DND-41 (cell line): ENCODE results near the gene AUTS2.
A peak's percentile ranks its signal among the peaks of the same experiment; 100 is the strongest.

ENCODE experiments used
- ATAC-seq: fragments of 200-7000 bp; cut with Tn5 transposase; 3 replicates; pipeline ENCODE4 v1.9.1; 2021; ENCODE audit warnings: low read depth; ENCODE audit not compliant: insufficient read depth
- DNase-seq: peaks from one replicate; pipeline ENCODE4 v3.0.0-alpha.2; 2020
- H2AFZ ChIP-seq: 2 replicates; pipeline ENCODE4 v1.6.0; 2012; ENCODE audit warnings: low read depth, low read length
- H3K27ac ChIP-seq: 2 replicates; pipeline ENCODE4 v1.5.1; 2012; ENCODE audit warnings: low read length, inconsistent platforms
- H3K27me3 ChIP-seq: fragments of 200-600 bp; sonication (generic); 2 replicates; pipeline ENCODE4 v1.6.0; 2012; ENCODE audit warnings: low read length, mild to moderate bottlenecking, inconsistent platforms; ENCODE audit not compliant: insufficient read depth, poor library complexity
- H3K36me3 ChIP-seq: 2 replicates; pipeline ENCODE4 v1.5.1; 2012; ENCODE audit warnings: low read length, inconsistent platforms; ENCODE audit not compliant: insufficient read depth
- H3K4me1 ChIP-seq: 2 replicates; pipeline ENCODE4 v1.5.1; 2012; ENCODE audit warnings: mild to moderate bottlenecking, low read length; ENCODE audit not compliant: insufficient read depth
- H3K4me2 ChIP-seq: 2 replicates; pipeline ENCODE4 v1.6.0; 2012; ENCODE audit warnings: mild to moderate bottlenecking, moderate library complexity, low read length, inconsistent platforms; ENCODE audit not compliant: insufficient read depth
- H3K4me3 ChIP-seq, 2 experiments: fragments of 200-600 bp in 1 of 2; shearing (Covaris generic) in 1 of 2; 2 replicates each; pipeline ENCODE4 v1.5.1; 2012 to 2016; ENCODE audit warnings: inconsistent platforms in 2 of 2, low read length in 2 of 2, mild to moderate bottlenecking in 2 of 2, low read depth in 1 of 2, moderate library complexity in 1 of 2
- H3K79me2 ChIP-seq: 2 replicates; pipeline ENCODE4 v1.6.0; 2012; ENCODE audit warnings: low read length, inconsistent platforms; ENCODE audit not compliant: insufficient read depth
- H3K9ac ChIP-seq: 2 replicates; pipeline ENCODE4 v1.6.0; 2012; ENCODE audit warnings: low read depth, mild to moderate bottlenecking, inconsistent platforms, low read length, moderate library complexity
- H3K9me3 ChIP-seq: 2 replicates; pipeline ENCODE4 v1.5.1; 2012; ENCODE audit warnings: low read length, moderate library complexity, mild to moderate bottlenecking, inconsistent platforms; ENCODE audit not compliant: insufficient read depth, severe bottlenecking
- H4K20me1 ChIP-seq: 2 replicates; pipeline ENCODE4 v1.6.0; 2012; ENCODE audit warnings: low read length; ENCODE audit not compliant: insufficient read depth
- CTCF ChIP-seq: IDR thresholded peaks from 2 replicates; pipeline ENCODE4 v1.5.1; 2012; ENCODE audit warnings: borderline replicate concordance, low read length, moderate library complexity, mild to moderate bottlenecking; ENCODE audit not compliant: poor library complexity, severe bottlenecking; ENCODE audit errors: extremely low read depth
- EZH2 ChIP-seq: IDR thresholded peaks from 3 replicates; pipeline ENCODE4 v1.6.1; 2012; ENCODE audit warnings: borderline replicate concordance, low read depth, mild to moderate bottlenecking, moderate library complexity, low read length, inconsistent platforms; ENCODE audit not compliant: severe bottlenecking

The AUTS2 gene

GRCh38 chr7:70457883-70458680 is 859.8 kb downstream of the AUTS2 start:
- H3K36me3 ChIP-seq, result no peaks in the 10 kb centered on the region
- peaks cover 7% of the 10 kb centered on the region for H3K4me1 ChIP-seq
- H3K9ac ChIP-seq, result no peak overlapping the region
- no peaks in the 10 kb centered on the region for H3K27me3 ChIP-seq
- TF ChIP-seq CTCF (no peak), EZH2 (no peak)
- H3K4me3 ChIP-seq, result no peak overlapping the region
- H3K9me3 ChIP-seq, result no peaks in the 10 kb centered on the region
- H3K4me2 ChIP-seq, result no peak overlapping the region
- 0 out of 2 replicates have a peak overlapping the region, but pooled peaks have one; percentile 2 for H3K27ac ChIP-seq
- H2AFZ ChIP-seq, result no peak overlapping the region
- no peaks in the 10 kb centered on the region for H4K20me1 ChIP-seq
- 0 out of 3 replicates have a peak, but pooled peaks have one; percentile 18 for ATAC-seq
- peak; percentile 19 for DNase-seq
- no peaks in the 10 kb centered on the region for H3K79me2 ChIP-seq

GRCh38 chr7:70458745-70459144 is 860.5 kb downstream of the AUTS2 start:
- Histone ChIP-seq H3K4me3 (no peak overlapping the region), H2AFZ (no peak overlapping the region), H3K27ac (0 out of 2 replicates have a peak overlapping the region, but pooled peaks have one; percentile 2), H3K9me3 (no peaks in the 10 kb centered on the region), H3K79me2 (no peaks in the 10 kb centered on the region), H3K4me1 (peaks cover 7% of the 10 kb centered on the region), H3K27me3 (no peaks in the 10 kb centered on the region), H3K36me3 (no peaks in the 10 kb centered on the region), H4K20me1 (no peaks in the 10 kb centered on the region), H3K4me2 (no peak overlapping the region), H3K9ac (no peak overlapping the region)
- DNase-seq (no peak), ATAC-seq (no peak)
- no peak for TF ChIP-seq CTCF
- TF ChIP-seq EZH2, result no peak

GRCh38 chr7:70459546-70459945 is 861.3 kb downstream of the AUTS2 start:
- Histone ChIP-seq H3K4me2 (no peak overlapping the region), H3K9me3 (no peaks in the 10 kb centered on the region), H3K9ac (no peak overlapping the region), H4K20me1 (no peaks in the 10 kb centered on the region), H2AFZ (no peak overlapping the region), H3K4me3 (no peak overlapping the region), H3K27ac (no peak overlapping the region), H3K4me1 (peaks cover 7% of the 10 kb centered on the region), H3K36me3 (no peaks in the 10 kb centered on the region), H3K79me2 (no peaks in the 10 kb centered on the region), H3K27me3 (no peaks in the 10 kb centered on the region)
- DNase-seq (no peak), ATAC-seq (no peak)
- TF ChIP-seq EZH2 (no peak), CTCF (no peak)
